K562 (cell line): Measurements from ENCODE around the gene CRYGA. TPM values are rescaled to one million over a fixed set of nuclear protein-coding genes. Genes with fewer than 3 reads are reported as not detected.

Experiments
- ARNT ChIP-seq, 2 experiments: fragments of 450-650 bp; IDR thresholded peaks; 2 replicates each; pipeline ENCODE4 v1.6.1; 2016; ENCODE audit warnings: mild to moderate bottlenecking in 1 of 2
- CSDE1 ChIP-seq, 2 experiments: fragments of 450-650 bp; IDR thresholded peaks; 2 replicates each; pipeline ENCODE4 v1.6.1; 2016; ENCODE audit warnings: mild to moderate bottlenecking in 1 of 2
- FOS ChIP-seq: IDR thresholded peaks from 3 replicates; pipeline ENCODE4 v1.6.1; 2011; ENCODE audit not compliant: insufficient read length; ENCODE audit errors: extremely low read depth
- MGA ChIP-seq: fragments of 450-650 bp; IDR thresholded peaks from 2 replicates; pipeline ENCODE4 v1.6.1; 2016; ENCODE audit warnings: mild to moderate bottlenecking, moderate library complexity
- NFE2L1 ChIP-seq: fragments of 450-650 bp; IDR thresholded peaks from 2 replicates; pipeline ENCODE4 v1.6.1; 2016; ENCODE audit warnings: missing genetic modification characterization, low read depth, mild to moderate bottlenecking, missing compliant biosample characterization, moderate library complexity, borderline replicate concordance
- PREB ChIP-seq: sonication (generic); formaldehyde crosslinking; IDR thresholded peaks from 2 replicates; pipeline ENCODE4 v1.8.1; 2023; ENCODE audit warnings: mild to moderate bottlenecking, missing genetic modification reagents
- SIX5 ChIP-seq, 2 experiments: IDR thresholded peaks; 2 replicates each; pipeline ENCODE4 v1.6.1; 2011; ENCODE audit warnings: low read length in 2 of 2, borderline replicate concordance in 1 of 2, low read depth in 1 of 2, mild to moderate bottlenecking in 1 of 2, moderate library complexity in 1 of 2; ENCODE audit not compliant: insufficient read depth in 1 of 2
- TRIM25 ChIP-seq: fragments of 450-650 bp; IDR thresholded peaks from 2 replicates; pipeline ENCODE4 v1.7.0; 2016; ENCODE audit warnings: borderline replicate concordance
- ZNF280A ChIP-seq: fragments of 450-650 bp; IDR thresholded peaks from 2 replicates; pipeline ENCODE4 v1.6.1; 2018; ENCODE audit warnings: mild to moderate bottlenecking, low read depth; ENCODE audit not compliant: partially characterized antibody
- ZNF57 ChIP-seq: fragments of 450-650 bp; formaldehyde crosslinking; IDR thresholded peaks from 2 replicates; pipeline ENCODE4 v1.4.0; 2020; ENCODE audit warnings: mild to moderate bottlenecking, moderate library complexity
- polyA plus RNA-seq, 8 experiments: library from polyadenylated mRNA; depleted of rRNA in 4 of 8; stranded (reverse) in 5 of 8; unstranded in 3 of 8; fragments of >200 nt; fragmentation: Nextera tagmentation in 2 of 8; fragmentation: Illumina TruSeq in 1 of 8; extraction: Ambion mirVana in 2 of 8; extraction: Trizol in 1 of 8; gene quantifications; 2 replicates each; pipeline versions ENCODE4 v1.2.1 to v1.2.3, GENCODE V29; 2011 to 2014; ENCODE audit warnings: inconsistent platforms in 1 of 8, missing spikeins in 1 of 8
- total RNA-seq, 7 experiments: library from RNA; depleted of rRNA in 6 of 7; stranded (reverse); fragments of >200 nt in 6 of 7; fragmentation: Illumina TruSeq in 2 of 7; extraction: Trizol in 2 of 7; gene quantifications; 2 replicates each; pipeline versions ENCODE4 v1.2.1 to v1.2.3, GENCODE V29; 2011 to 2021; ENCODE audit warnings: low replicate concordance in 1 of 7

CRYGA gene
- total and polyA plus RNA-seq, 9 of the 15 experiments (the other 6 are each of a cell fraction or from before 2014, with no cell fraction given), result not detected

GRCh38 chr2:208182835-208183234, 19.4 kb upstream of the CRYGA start (continued):
- no peak for TF ChIP-seq MGA
- TF ChIP-seq PREB (CRISPR knock-in tag), result no peak
- TF ChIP-seq SIX5 (IDR thresholded peaks at IDR 0.05; ENCODE audit: borderline replicate concordance in 1 of 2, insufficient read depth in 1 of 2, low read depth in 1 of 2, low read length in 2 of 2), result no peak
- TF ChIP-seq FOS, result no peak
- TF ChIP-seq ZNF57 (CRISPR knock-in tag), result no peak
- TF ChIP-seq TRIM25, result no peak
- TF ChIP-seq NFE2L1 (tag), result no peak
- TF ChIP-seq ARNT (IDR thresholded peaks at IDR 0.05), result no peak
- no peak for TF ChIP-seq CSDE1 (IDR thresholded peaks at IDR 0.05)
- no peak for TF ChIP-seq ZNF280A
